ENCODE measurements around the gene GPX5. TPM values are rescaled to one million over a fixed set of nuclear protein-coding genes. Genes with fewer than 3 reads are reported as not detected.
A peak's percentile ranks its signal among the peaks of the same experiment; 100 is the strongest.
"Not testable (repeated sequence)": the region's sequence is repeated elsewhere in the genome, so short reads cannot be mapped to it uniquely, and the experiment has no call there.

Gene GPX5
- total RNA-seq, 1 donor from 2014 or later = not detected

- peaks cover 7% of the 10 kb centered on the region for H3K4me1 Mint-ChIP-seq (ENCODE audit: low read depth, unreplicated experiment)
- H3K36me3 Mint-ChIP-seq (ENCODE audit: unreplicated experiment) = no peaks in the 10 kb centered on the region
- peak; percentile 69 for DNase-seq
- peak overlapping the region; percentile 48 for H3K27ac Mint-ChIP-seq (ENCODE audit: unreplicated experiment)
- peaks cover 14% of the 10 kb centered on the region for H3K9me3 Mint-ChIP-seq (ENCODE audit: unreplicated experiment)
- peak overlapping the region; percentile 93 for H3K4me3 Mint-ChIP-seq (ENCODE audit: unreplicated experiment)
- H3K27me3 Mint-ChIP-seq (ENCODE audit: unreplicated experiment) = peaks cover 17% of the 10 kb centered on the region
- peak; percentile 56 for TF ChIP-seq CTCF (IDR thresholded peaks at IDR 0.05; ENCODE audit: partially characterized antibody, unreplicated experiment)
These were observed 17.0 kb downstream of the GPX5 start for GRCh38 chr6:28542440-28543296.

DNA sequence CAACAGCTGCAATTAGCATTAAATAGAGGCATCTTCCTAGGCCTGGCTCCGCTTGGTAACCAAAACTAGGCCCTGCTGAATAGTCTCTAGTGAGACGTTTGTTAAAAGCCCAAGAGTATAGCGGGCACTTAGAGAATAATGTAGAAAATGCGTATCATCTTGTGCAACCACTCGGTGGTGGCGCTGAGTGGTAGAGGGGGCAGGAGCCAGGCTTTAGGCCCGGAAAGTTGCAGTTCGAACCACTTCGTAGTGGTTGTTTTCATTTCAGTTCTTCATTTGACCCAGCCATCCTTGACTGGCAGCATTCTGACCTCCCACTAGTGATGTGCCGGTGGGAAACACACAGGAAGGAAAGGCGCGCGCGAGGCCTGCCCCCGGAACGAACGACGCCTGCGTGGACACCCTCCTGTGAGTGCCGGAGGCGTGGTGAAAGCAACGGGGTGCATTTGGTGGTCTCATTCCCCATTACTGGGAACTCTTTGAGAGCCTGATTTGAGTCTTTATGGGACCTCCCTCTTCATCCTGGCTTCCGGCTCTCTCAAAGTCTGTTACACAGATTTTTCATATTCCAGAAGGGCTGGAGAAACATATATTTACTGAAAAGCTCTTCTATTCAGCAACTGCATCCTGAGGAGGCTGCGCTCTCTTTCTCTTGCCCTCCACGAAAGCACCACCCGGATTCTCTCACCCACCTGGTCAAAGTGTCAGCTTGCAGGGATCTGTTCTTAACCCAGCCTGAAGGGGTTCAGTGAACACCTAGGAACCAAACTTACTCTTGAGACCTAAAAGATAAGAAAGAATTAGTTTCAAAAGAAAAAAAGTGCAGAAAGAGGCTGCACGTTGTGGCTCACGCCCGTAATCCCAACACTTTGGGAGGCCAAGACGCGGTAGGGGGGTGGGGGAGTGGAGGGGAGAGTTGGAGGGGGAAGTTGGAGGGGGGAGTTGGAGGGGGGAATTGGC is 18.2 kb downstream of the GPX5 start:
- Mint-ChIP-seq H3K36me3 (ENCODE audit: unreplicated experiment) (no peaks in the 10 kb centered on the region), H3K4me3 (ENCODE audit: unreplicated experiment) (peak overlapping the region; percentile 93), H3K4me1 (ENCODE audit: low read depth, unreplicated experiment) (peaks cover 6% of the 10 kb centered on the region), H3K27ac (ENCODE audit: unreplicated experiment) (peak overlapping the region; percentile 59), H3K9me3 (ENCODE audit: unreplicated experiment) (peaks cover 14% of the 10 kb centered on the region), H3K27me3 (ENCODE audit: unreplicated experiment) (peaks cover 15% of the 10 kb centered on the region)
- TF ChIP-seq CTCF (IDR thresholded peaks at IDR 0.05; ENCODE audit: partially characterized antibody, unreplicated experiment) = no peak
- peak; percentile 28 for DNase-seq

GRCh38 chr6:28545955-28546354 is 20.3 kb downstream of the GPX5 start:
- Mint-ChIP-seq H3K27ac (ENCODE audit: unreplicated experiment) (no peak overlapping the region), H3K4me3 (ENCODE audit: unreplicated experiment) (no peak overlapping the region), H3K9me3 (ENCODE audit: unreplicated experiment) (peaks cover 14% of the 10 kb centered on the region), H3K36me3 (ENCODE audit: unreplicated experiment) (no peaks in the 10 kb centered on the region), H3K27me3 (ENCODE audit: unreplicated experiment) (peaks cover 12% of the 10 kb centered on the region), H3K4me1 (ENCODE audit: low read depth, unreplicated experiment) (peaks cover 6% of the 10 kb centered on the region)
- DNase-seq = no peak
- TF ChIP-seq CTCF (IDR thresholded peaks at IDR 0.05; ENCODE audit: partially characterized antibody, unreplicated experiment) = no peak

GRCh38 chr6:28547003-28547402 is 21.3 kb downstream of the GPX5 start:
- not testable (repeated sequence) for DNase-seq; H3K4me3 Mint-ChIP-seq (ENCODE audit: unreplicated experiment); H3K36me3 Mint-ChIP-seq (ENCODE audit: unreplicated experiment); H3K27ac Mint-ChIP-seq (ENCODE audit: unreplicated experiment); H3K4me1 Mint-ChIP-seq (ENCODE audit: low read depth, unreplicated experiment)
- Mint-ChIP-seq H3K27me3 (ENCODE audit: unreplicated experiment) (peaks cover 12% of the 10 kb centered on the region), H3K9me3 (ENCODE audit: unreplicated experiment) (peaks cover 14% of the 10 kb centered on the region)

DNA sequence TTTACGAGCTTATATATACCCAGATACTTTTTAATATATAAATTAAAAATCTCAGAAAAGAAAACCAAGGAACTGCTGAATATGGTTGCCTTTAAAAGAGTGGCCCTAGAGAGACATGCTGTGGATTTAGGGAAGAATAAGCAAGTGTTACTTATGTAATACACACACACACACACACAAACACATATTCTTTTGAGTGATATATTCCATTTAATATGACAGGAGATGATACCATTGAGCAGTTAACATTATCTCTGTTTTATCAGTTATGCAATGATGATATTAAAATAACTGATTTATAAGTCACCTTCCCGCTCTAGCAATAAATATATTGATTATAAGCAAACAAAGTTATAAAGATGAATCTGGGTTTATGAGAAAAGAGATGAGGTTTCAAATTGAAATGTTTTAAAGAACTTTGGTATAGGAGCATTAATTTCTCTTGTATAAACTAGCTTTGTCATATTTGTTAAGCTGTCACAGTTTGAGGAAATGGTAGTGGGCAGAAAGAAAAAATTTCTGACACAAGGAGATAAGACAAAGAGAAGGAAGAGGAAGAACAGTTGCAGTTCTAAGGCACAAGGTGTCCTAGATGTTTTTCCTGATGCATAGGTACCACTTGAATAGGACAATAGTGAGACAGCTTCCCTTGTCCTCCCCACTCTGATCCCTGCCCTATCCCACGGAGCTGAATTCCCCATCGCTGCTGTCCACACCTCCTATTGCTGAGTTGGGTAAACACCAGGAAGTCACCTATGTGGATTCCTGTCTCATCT is 26.4 kb downstream of the GPX5 start:
- no peak for TF ChIP-seq CTCF (IDR thresholded peaks at IDR 0.05; ENCODE audit: partially characterized antibody, unreplicated experiment)
- peaks cover 5% of the 10 kb centered on the region for H3K27me3 Mint-ChIP-seq (ENCODE audit: unreplicated experiment)
- peaks cover 4% of the 10 kb centered on the region for H3K4me1 Mint-ChIP-seq (ENCODE audit: low read depth, unreplicated experiment)
- no peak overlapping the region for H3K27ac Mint-ChIP-seq (ENCODE audit: unreplicated experiment)
- no peak for DNase-seq
- no peak overlapping the region for H3K4me3 Mint-ChIP-seq (ENCODE audit: unreplicated experiment)
- no peaks in the 10 kb centered on the region for H3K36me3 Mint-ChIP-seq (ENCODE audit: unreplicated experiment)
- H3K9me3 Mint-ChIP-seq (ENCODE audit: unreplicated experiment) = peaks cover 3% of the 10 kb centered on the region
